Measurements from ENCODE around the gene UBFD1. TPM values are rescaled to one million over a fixed set of nuclear protein-coding genes. Genes with fewer than 3 reads are reported as not detected.
"Not testable (repeated sequence)": the region's sequence is repeated elsewhere in the genome, so short reads cannot be mapped to it uniquely, and the experiment has no call there.

UBFD1 gene
- total and polyA plus RNA-seq, 10 donors = 4.2 to 63.7 (median 40.8) TPM

DNA sequence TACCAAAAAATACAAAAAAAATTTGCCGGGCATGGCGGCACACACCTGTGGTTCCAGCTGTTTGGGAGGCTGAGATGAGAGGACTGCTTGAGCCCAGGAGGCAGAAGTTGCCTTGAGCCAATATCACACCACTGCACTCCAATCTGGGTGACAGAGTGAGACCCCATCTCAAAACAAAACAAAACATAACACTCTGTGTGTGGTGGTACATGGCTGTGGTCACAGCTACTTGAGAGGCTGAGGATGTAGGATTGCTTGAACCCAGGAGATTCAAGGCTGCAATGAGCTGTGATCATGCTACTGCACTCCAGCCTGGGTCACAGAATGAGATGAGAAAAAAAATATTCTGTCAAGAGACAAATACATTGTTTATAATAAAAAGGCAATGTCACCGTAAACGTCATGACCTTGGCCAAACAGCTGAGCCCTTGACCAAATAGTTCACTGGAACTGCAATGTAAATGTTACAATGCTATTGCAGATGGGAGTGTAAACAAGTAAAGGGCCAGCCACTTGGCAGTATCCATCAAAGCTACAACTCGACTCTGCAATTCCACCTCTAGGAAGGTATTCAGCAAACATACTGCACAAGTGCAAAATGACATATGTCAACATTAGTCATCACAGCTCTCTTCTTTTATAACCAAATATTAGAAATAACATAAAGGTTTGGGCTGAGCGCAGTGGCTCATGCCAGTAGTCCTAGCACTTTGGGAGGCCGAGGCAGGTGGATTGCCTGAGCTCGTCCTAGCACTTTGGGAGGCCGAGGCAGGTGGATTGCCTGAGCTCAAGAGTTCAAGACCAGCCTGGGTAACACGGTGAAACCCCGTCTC lies 17.3 kb upstream of the UBFD1 start:
- Histone ChIP-seq H3K36me3 (peaks cover 0 to 99% (median 58%) of the 10 kb centered on the region in 6 donors), H3K27ac (no peak overlapping the region), H3K4me3 (no peak overlapping the region), H3K27me3 (replicated peaks in 1 of 7) (no peaks in the 10 kb centered on the region), H3K4me1 (no peaks in the 10 kb centered on the region), H3K9me3 (no peaks in the 10 kb centered on the region)
- TF ChIP-seq POLR2A (IDR thresholded peaks at IDR 0.05) (no peak), POLR2AphosphoS5 (IDR thresholded peaks at IDR 0.05) (no peak), CTCF (IDR thresholded peaks at IDR 0.05 in 8 of 11, conservative IDR thresholded peaks at IDR 0.05 in 3 of 11) (no peak)
- WGBS, 5 donors = 92 to 95% (median 93%) methylated on average over 11 of the region's 11 CpGs
- intact Hi-C loops (cut with DNase I; ENCODE audit: low total_unique reads) = no loop called here
- peak; percentile 12 for DNase-seq

DNA sequence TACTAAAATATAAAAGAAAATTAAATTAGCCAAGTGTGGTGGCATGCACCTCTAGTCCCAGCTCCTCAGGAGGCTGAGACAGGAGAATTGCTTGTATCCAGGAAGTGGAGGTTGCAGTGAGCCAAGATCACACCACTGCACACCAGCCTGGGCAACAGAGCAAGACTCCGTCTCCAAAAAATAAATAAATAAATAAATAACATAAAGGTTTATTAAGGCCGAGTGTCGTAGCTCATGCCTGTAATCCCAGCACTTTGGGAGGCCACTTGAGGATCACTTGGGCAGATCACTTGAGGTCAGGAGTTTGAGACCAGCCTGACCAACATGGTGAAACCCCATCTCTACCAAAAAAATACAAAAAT lies 16.7 kb upstream of the UBFD1 start:
- H3K4me1 ChIP-seq; H3K4me3 ChIP-seq; H3K9me3 ChIP-seq; H3K27ac ChIP-seq; H3K27me3 ChIP-seq (replicated peaks in 1 of 7); intact Hi-C loops (cut with DNase I; ENCODE audit: low total_unique reads): not testable (repeated sequence)
- WGBS, 5 donors = 97 to 100% (median 98%) methylated on average over 3 of the region's 3 CpGs
- peaks cover 0 to 99% (median 59%) of the 10 kb centered on the region in 6 donors for H3K36me3 ChIP-seq
- peak; percentile 5 for DNase-seq

DNA sequence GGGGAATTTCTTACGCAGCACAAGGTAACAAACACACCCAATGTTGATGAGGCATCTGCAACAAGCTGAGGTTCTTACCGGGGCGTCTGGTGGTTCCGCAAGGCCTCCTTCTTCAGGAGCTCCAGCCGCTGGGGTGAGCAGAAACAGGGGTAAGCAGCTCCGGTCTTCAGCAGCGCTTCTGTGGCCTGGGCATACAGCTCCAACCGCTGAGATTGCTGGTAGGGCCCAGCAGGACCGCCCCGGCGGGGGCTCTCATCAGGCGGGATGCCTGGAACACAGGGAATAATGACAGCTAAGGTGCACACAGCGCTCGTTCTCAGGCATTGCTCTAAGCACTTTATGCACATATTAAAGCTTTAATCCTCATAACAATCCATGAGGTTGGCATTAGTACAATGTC lies 13.1 kb upstream of the UBFD1 start:
- peak; percentile 37 for DNase-seq
- TF ChIP-seq POLR2A (IDR thresholded peaks at IDR 0.05) = no peak
- no peak for TF ChIP-seq CTCF (IDR thresholded peaks at IDR 0.05 in 8 of 11, conservative IDR thresholded peaks at IDR 0.05 in 3 of 11)
- TF ChIP-seq POLR2AphosphoS5 (IDR thresholded peaks at IDR 0.05) = no peak
- H3K36me3 ChIP-seq = peaks cover 3 to 100% (median 78%) of the 10 kb centered on the region in 6 donors
- no peak overlapping the region for H3K27ac ChIP-seq
- 94 to 99% (median 97%) methylated on average over 8 to 14 of the region's 14 CpGs for WGBS, 5 donors
- H3K4me1 ChIP-seq = no peaks in the 10 kb centered on the region
- no peaks in the 10 kb centered on the region for H3K9me3 ChIP-seq
- intact Hi-C loops (cut with DNase I; ENCODE audit: low total_unique reads) = no loop called here
- no peaks in the 10 kb centered on the region for H3K27me3 ChIP-seq (replicated peaks in 1 of 7)
- H3K4me3 ChIP-seq = no peak overlapping the region

DNA sequence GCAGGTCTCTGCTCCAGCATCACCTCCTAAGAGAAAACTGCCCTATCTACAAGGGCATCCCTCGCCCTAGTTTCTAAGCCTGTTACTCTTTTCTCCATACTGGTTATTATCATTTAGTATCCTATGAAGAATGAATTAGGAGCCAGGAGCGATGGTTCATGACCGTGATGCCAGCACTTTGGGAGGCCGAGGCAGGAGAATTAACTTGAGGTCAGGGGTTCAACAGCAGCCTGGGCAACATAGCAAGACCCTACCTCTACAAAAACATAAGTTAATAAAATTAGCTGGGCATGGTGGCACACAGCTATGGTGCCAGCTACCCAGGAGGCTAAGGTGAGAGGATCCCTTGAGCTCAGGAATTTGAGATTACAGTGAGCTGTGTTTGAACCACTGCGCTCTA lies 7.6 kb upstream of the UBFD1 start:
- intact Hi-C loops (cut with DNase I; ENCODE audit: low total_unique reads) = loop anchor here (10.0 kb wide), 1 partner anchor 45 kb away; no protein-coding TSS in a partner anchor
- Histone ChIP-seq H3K27me3 (replicated peaks in 1 of 7) (no peaks in the 10 kb centered on the region), H3K36me3 (peaks cover 3 to 87% (median 76%) of the 10 kb centered on the region in 6 donors), H3K4me1 (peaks cover 0 to 3% (median 0%) of the 10 kb centered on the region in 6 donors), H3K4me3 (no peak overlapping the region), H3K27ac (no peak overlapping the region), H3K9me3 (no peaks in the 10 kb centered on the region)
- DNase-seq = no peak
- WGBS, 5 donors = 94 to 99% (median 97%) methylated on average over 5 of the region's 5 CpGs
- TF ChIP-seq POLR2A (IDR thresholded peaks at IDR 0.05) = no peak

- 76 to 87% (median 80%) methylated on average over 6 of the region's 6 CpGs for WGBS, 5 donors
- DNase-seq = peak; percentile 37
- no peak overlapping the region for H3K4me3 ChIP-seq
- no peaks in the 10 kb centered on the region for H3K27me3 ChIP-seq (replicated peaks in 1 of 7)
- peaks cover 6 to 22% (median 14%) of the 10 kb centered on the region in 6 donors for H3K4me1 ChIP-seq
- peaks cover 3 to 65% (median 57%) of the 10 kb centered on the region in 6 donors for H3K36me3 ChIP-seq
- intact Hi-C loops (cut with DNase I; ENCODE audit: low total_unique reads) = loop anchor here (10.0 kb wide), 1 partner anchor 47 kb away; no protein-coding TSS in a partner anchor
- TF ChIP-seq POLR2A (IDR thresholded peaks at IDR 0.05) = no peak
- TF ChIP-seq CTCF (IDR thresholded peaks at IDR 0.05 in 8 of 11, conservative IDR thresholded peaks at IDR 0.05 in 3 of 11) = no peak
- no peak for TF ChIP-seq POLR2AphosphoS5 (IDR thresholded peaks at IDR 0.05)
- H3K27ac ChIP-seq = no peak overlapping the region
- no peaks in the 10 kb centered on the region for H3K9me3 ChIP-seq
Observed at GRCh38 chr16:23552161-23552560, 5.4 kb upstream of the UBFD1 start.

All from spleen (tissue), 11 donors.